ENCODE results near the gene PLCH1.

PLCH1 gene

GRCh38 chr3:155585384-155585783 lies 159.5 kb downstream of the PLCH1 start:
- H3K4me3 ChIP-seq (ENCODE audit: low read depth, low read length), result no peak overlapping the region
- CTCF ChIA-PET, result interaction anchor here (0.6 kb wide), 1 partner anchor 194 kb away, joined by 4 read pairs; no protein-coding TSS in a partner anchor

GRCh38 chr3:155581579-155581978 lies 163.3 kb downstream of the PLCH1 start:
- no peak overlapping the region for H3K27ac ChIP-seq (ENCODE audit: extremely low read depth, low read depth, low read length)
- POLR2A ChIA-PET, result no interaction called here
- CTCF ChIA-PET, result interaction anchor here (0.6 kb wide), 1 partner anchor 223 kb away, joined by 4 read pairs; no protein-coding TSS in a partner anchor

More at GRCh38 chr3:155585384-155585783, 159.5 kb downstream of the PLCH1 start:
- Histone ChIP-seq H3K4me1 (ENCODE audit: control insufficient read depth, insufficient read depth, low read length) (no peaks in the 10 kb centered on the region), H3K9me3 (ENCODE audit: control insufficient read depth, insufficient read depth, low read depth, low read length) (no peaks in the 10 kb centered on the region), H3K36me3 (ENCODE audit: control insufficient read depth in 2 of 2, insufficient read depth in 1 of 2, low read length in 2 of 2) (no peaks in the 10 kb centered on the region), H3K27ac (ENCODE audit: extremely low read depth, low read depth, low read length) (no peak overlapping the region)
- POLR2A ChIA-PET, result no interaction called here
- TF ChIP-seq ZNF416 (tag by site-specific recombination; IDR thresholded peaks at IDR 0.05) (no peak), ZNF311 (tag by site-specific recombination; IDR thresholded peaks at IDR 0.05; ENCODE audit: borderline replicate concordance) (no peak), ZNF600 (tag by site-specific recombination; IDR thresholded peaks at IDR 0.05) (no peak), ZNF76 (tag by site-specific recombination; IDR thresholded peaks at IDR 0.05; ENCODE audit: borderline replicate concordance, low read depth) (no peak), ZNF324 (tag by site-specific recombination; IDR thresholded peaks at IDR 0.05) (no peak), BCL11B (tag by site-specific recombination; IDR thresholded peaks at IDR 0.05; ENCODE audit: low read depth) (no peak), ZNF157 (tag by site-specific recombination; IDR thresholded peaks at IDR 0.05) (no peak), PRDM1 (tag by site-specific recombination; IDR thresholded peaks at IDR 0.05) (no peak), ZNF692 (tag by site-specific recombination; IDR thresholded peaks at IDR 0.05) (no peak), ZNF211 (tag by site-specific recombination; IDR thresholded peaks at IDR 0.05; ENCODE audit: low read depth) (no peak), ZNF394 (tag by site-specific recombination; IDR thresholded peaks at IDR 0.05; ENCODE audit: borderline replicate concordance) (no peak), ZBTB8A (tag by site-specific recombination; IDR thresholded peaks at IDR 0.05) (no peak), OSR2 (tag by site-specific recombination; IDR thresholded peaks at IDR 0.05) (no peak), ZNF354C (tag by site-specific recombination; IDR thresholded peaks at IDR 0.05; ENCODE audit: borderline replicate concordance, low read depth) (no peak), ZNF391 (tag by site-specific recombination; IDR thresholded peaks at IDR 0.05; ENCODE audit: borderline replicate concordance, low read depth) (no peak), ZBTB7A (tag by site-specific recombination; IDR thresholded peaks at IDR 0.05; ENCODE audit: low read depth) (no peak), ZNF558 (tag by site-specific recombination; IDR thresholded peaks at IDR 0.05) (no peak), PRDM10 (tag by site-specific recombination; IDR thresholded peaks at IDR 0.05) (no peak)
- TF ChIP-seq, protein P1, sequence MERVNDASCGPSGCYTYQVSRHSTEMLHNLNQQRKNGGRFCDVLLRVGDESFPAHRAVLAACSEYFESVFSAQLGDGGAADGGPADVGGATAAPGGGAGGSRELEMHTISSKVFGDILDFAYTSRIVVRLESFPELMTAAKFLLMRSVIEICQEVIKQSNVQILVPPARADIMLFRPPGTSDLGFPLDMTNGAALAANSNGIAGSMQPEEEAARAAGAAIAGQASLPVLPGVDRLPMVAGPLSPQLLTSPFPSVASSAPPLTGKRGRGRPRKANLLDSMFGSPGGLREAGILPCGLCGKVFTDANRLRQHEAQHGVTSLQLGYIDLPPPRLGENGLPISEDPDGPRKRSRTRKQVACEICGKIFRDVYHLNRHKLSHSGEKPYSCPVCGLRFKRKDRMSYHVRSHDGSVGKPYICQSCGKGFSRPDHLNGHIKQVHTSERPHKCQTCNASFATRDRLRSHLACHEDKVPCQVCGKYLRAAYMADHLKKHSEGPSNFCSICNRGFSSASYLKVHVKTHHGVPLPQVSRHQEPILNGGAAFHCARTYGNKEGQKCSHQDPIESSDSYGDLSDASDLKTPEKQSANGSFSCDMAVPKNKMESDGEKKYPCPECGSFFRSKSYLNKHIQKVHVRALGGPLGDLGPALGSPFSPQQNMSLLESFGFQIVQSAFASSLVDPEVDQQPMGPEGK (tag by site-specific recombination; IDR thresholded peaks at IDR 0.05), result no peak

More at GRCh38 chr3:155581579-155581978, 163.3 kb downstream of the PLCH1 start:
- H3K36me3 ChIP-seq (ENCODE audit: control insufficient read depth in 2 of 2, insufficient read depth in 1 of 2, low read length in 2 of 2), result no peaks in the 10 kb centered on the region
- no peaks in the 10 kb centered on the region for H3K4me1 ChIP-seq (ENCODE audit: control insufficient read depth, insufficient read depth, low read length)
- no peaks in the 10 kb centered on the region for H3K9me3 ChIP-seq (ENCODE audit: control insufficient read depth, insufficient read depth, low read depth, low read length)
- TF ChIP-seq ZNF837 (tag by site-specific recombination; IDR thresholded peaks at IDR 0.05), result no peak
- no peak for TF ChIP-seq MEIS1 (CRISPR knock-in tag; IDR thresholded peaks at IDR 0.05; ENCODE audit: borderline replicate concordance)
- TF ChIP-seq PRDM10 (tag by site-specific recombination; IDR thresholded peaks at IDR 0.05), result no peak
- H3K4me3 ChIP-seq (ENCODE audit: low read depth, low read length), result no peak overlapping the region
